GM12878 (cell line): Measurements from ENCODE around the gene HCN3. TPM values are rescaled to one million over a fixed set of nuclear protein-coding genes. Genes with fewer than 3 reads are reported as not detected.

Experiments used
- ATAC-seq: fragments of 200-7000 bp; cut with Tn5 transposase; 3 replicates; pipeline ENCODE4 v1.9.1; 2020; ENCODE audit warnings: mild to moderate bottlenecking, moderate library complexity
- Bru-seq: library from RNA; stranded (reverse); fragments of 400-500 nt; gene quantifications from one replicate; lab custom pipeline; 2021; lab: Mats Ljungman, UMichigan
- BruChase-seq, 2 experiments: library from RNA; stranded (reverse); fragments of 400-500 nt; gene quantifications; one replicate each; lab custom pipeline; 2021; lab: Mats Ljungman, UMichigan
- BruUV-seq: library from RNA; stranded (reverse); fragments of 400-500 nt; replicated peaks from 2 replicates; lab custom pipeline; 2021; lab: Mats Ljungman, UMichigan
- CTCF ChIA-PET: fragments of 300-600 bp; sonication (Branson Sonifier 250); formaldehyde crosslinking; extraction: SDS; loops from one replicate; lab custom pipeline; 2021; ENCODE audit warnings: inconsistent platforms; lab: Yijun Ruan, JAX
- POLR2A ChIA-PET: fragments of 350-600 bp; formaldehyde crosslinking; extraction: SDS; loops from one replicate; lab custom pipeline; 2021; ENCODE audit warnings: inconsistent platforms; lab: Charles Lee
- RAD21 ChIA-PET: fragments of 300-600 bp; sonication (Branson Sonifier 250); formaldehyde crosslinking; loops from one replicate; lab custom pipeline; 2023; ENCODE audit warnings: antibody characterized with exemption; ENCODE audit not compliant: unreplicated experiment; lab: Charles Lee
- SMC1A ChIA-PET: fragments of 300-600 bp; sonication (Branson Sonifier 250); formaldehyde crosslinking; loops from one replicate; lab custom pipeline; 2023; ENCODE audit not compliant: unreplicated experiment, uncharacterized antibody; lab: Charles Lee
- DNase-seq: peaks from one replicate; pipeline ENCODE4 v3.0.0-alpha.2; 2011; ENCODE audit warnings: low read depth, low spot score
- FAIRE-seq: peaks from 3 replicates; lab custom pipeline; 2011; peaks lifted over from hg19 to GRCh38; lab: Jason Lieb, UNC
- H2AFZ ChIP-seq: 2 replicates; pipeline ENCODE4 v1.6.0; 2011; ENCODE audit warnings: low read depth, low read length, control low read depth; ENCODE audit not compliant: control insufficient read depth
- H3K27ac ChIP-seq: 2 replicates; pipeline ENCODE4 v1.5.1; 2011; ENCODE audit warnings: control low read depth; ENCODE audit not compliant: control insufficient read depth, insufficient read depth
- H3K27me3 ChIP-seq, 2 experiments: replicated peaks in 1 of 2; 2 replicates each; pipeline versions ENCODE4 v1.6.0 to v1.6.1; 2011; ENCODE audit warnings: low read length in 1 of 2; ENCODE audit not compliant: control insufficient read depth in 2 of 2, insufficient read depth in 2 of 2
- H3K36me3 ChIP-seq, 2 experiments: 2 replicates each; pipeline ENCODE4 v1.5.1; 2011; ENCODE audit warnings: low read length in 1 of 2; ENCODE audit not compliant: control insufficient read depth in 2 of 2, insufficient read depth in 2 of 2
- H3K4me1 ChIP-seq: 2 replicates; pipeline ENCODE4 v1.6.1; 2011; ENCODE audit warnings: mild to moderate bottlenecking, low read length, moderate library complexity, mixed read lengths; ENCODE audit not compliant: control insufficient read depth, insufficient read depth
- H3K4me2 ChIP-seq: 2 replicates; pipeline ENCODE4 v1.6.0; 2011; ENCODE audit warnings: control low read depth; ENCODE audit not compliant: control insufficient read depth, insufficient read depth
- H3K4me3 ChIP-seq: fragments of 200-600 bp; sonication (generic); 2 replicates; pipeline ENCODE4 v1.5.1; 2016
- H3K79me2 ChIP-seq: 2 replicates; pipeline ENCODE4 v1.6.0; 2011; ENCODE audit warnings: low read length; ENCODE audit not compliant: control insufficient read depth, insufficient read depth
- H3K9ac ChIP-seq: 2 replicates; pipeline ENCODE4 v1.8.0; 2011; ENCODE audit warnings: low read length, control low read depth, mixed read lengths; ENCODE audit not compliant: control insufficient read depth, insufficient read depth
- H3K9me3 ChIP-seq: replicated peaks from 3 replicates; pipeline ENCODE4 v1.5.1; 2011; ENCODE audit warnings: mild to moderate bottlenecking, low read length; ENCODE audit not compliant: control insufficient read depth, insufficient read depth
- H4K20me1 ChIP-seq: 2 replicates; pipeline ENCODE4 v1.6.0; 2011; ENCODE audit not compliant: control insufficient read depth, insufficient read depth
- CREB1 ChIP-seq: IDR thresholded peaks from 2 replicates; pipeline ENCODE4 v1.6.1; 2012; ENCODE audit warnings: low read depth, mild to moderate bottlenecking, inconsistent platforms
- EGR1 ChIP-seq, 2 experiments: IDR thresholded peaks; 1 replicate in 1 of 2; 2 replicates in 1 of 2; pipeline ENCODE4 v1.6.1; 2011 to 2012; ENCODE audit warnings: low read depth in 2 of 2, low read length in 2 of 2, borderline replicate concordance in 1 of 2, mild to moderate bottlenecking in 1 of 2, moderate library complexity in 1 of 2
- EZH2 ChIP-seq: IDR thresholded peaks from 2 replicates; pipeline ENCODE4 v1.6.1; 2012; ENCODE audit warnings: low read depth, mild to moderate bottlenecking, control low read depth, inconsistent platforms, low read length, borderline replicate concordance; ENCODE audit not compliant: control insufficient read depth
- FOXM1 ChIP-seq: IDR thresholded peaks from 2 replicates; pipeline ENCODE4 v1.6.1; 2012; ENCODE audit warnings: low read depth, mild to moderate bottlenecking, inconsistent platforms, low read length, moderate library complexity
- HDAC6 ChIP-seq: fragments of 200-600 bp; sonication (generic); IDR thresholded peaks from one replicate; pipeline ENCODE4 v1.8.0; 2017; ENCODE audit warnings: antibody characterized with exemption; ENCODE audit not compliant: unreplicated experiment
- MXI1 ChIP-seq: fragments of 150-350 bp; IDR thresholded peaks from 2 replicates; pipeline ENCODE4 v1.6.1; 2011; ENCODE audit warnings: low read depth, mild to moderate bottlenecking, inconsistent platforms, low read length, improper control_type of control experiment
- RBBP5 ChIP-seq: fragments of 200-600 bp; sonication (generic); conservative IDR thresholded peaks from 2 replicates; pipeline ENCODE4 v1.6.1; 2016
- RFX5 ChIP-seq: IDR thresholded peaks from 2 replicates; pipeline ENCODE4 v1.6.1; 2011; ENCODE audit warnings: low read depth, low read length, improper control_type of control experiment
- ZNF622 ChIP-seq: fragments of 450-650 bp; IDR thresholded peaks from 2 replicates; pipeline ENCODE4 v1.6.1; 2017; ENCODE audit warnings: mild to moderate bottlenecking, inconsistent platforms
- WGBS: methylation state at CpG from one replicate; pipeline ENCODE4 v1.1.6; 2016; ENCODE audit warnings: low lambda C conversion rate; ENCODE audit not compliant: insufficient replicate concordance, insufficient coverage; ENCODE audit errors: missing lambda C conversion rate; 5-methylcytosine and 5-hydroxymethylcytosine counted together
- in situ Hi-C: fragments of 300-500 bp; cut with MboI; formaldehyde crosslinking; loops from 9 replicates; pipeline ENCODE4 v1.14.3; 2018; ENCODE audit warnings: mixed read lengths
- intact Hi-C: fragments of 100-400 bp; cut with micrococcal nuclease; formaldehyde crosslinking; loops from one replicate; pipeline ENCODE4 v1.14.2; 2022; ENCODE audit not compliant: unreplicated experiment
- long read RNA-seq, 2 experiments: library from polyadenylated mRNA; unstranded; transcript quantifications; one replicate each; pipeline ENCODE4 v2.0.0, GENCODE V29; 2019 to 2020
- polyA minus RNA-seq, 3 experiments: library from RNA; depleted of rRNA, polyadenylated mRNA; stranded (reverse); fragments of >200 nt; gene quantifications; 2 replicates each; pipeline ENCODE4 v1.2.3, GENCODE V29; 2011
- polyA plus RNA-seq, 11 experiments: library from polyadenylated mRNA; depleted of rRNA in 4 of 11; unstranded in 6 of 11; stranded (reverse) in 5 of 11; fragments of >200 nt; fragmentation: Nextera tagmentation in 4 of 11; fragmentation: Illumina TruSeq in 1 of 11; extraction: Ambion mirVana in 4 of 11; extraction: Trizol in 1 of 11; gene quantifications; 1 replicate in 1 of 11; 2 replicates in 10 of 11; pipeline versions ENCODE4 v1.2.1 to v1.2.3, GENCODE V29; 2011 to 2016; ENCODE audit warnings: inconsistent platforms in 2 of 11, missing spikeins in 2 of 11, low read depth in 1 of 11
- total RNA-seq, 4 experiments: library from RNA; depleted of rRNA in 3 of 4; stranded (reverse); fragments of >200 nt in 3 of 4; fragmentation: Illumina TruSeq in 1 of 4; extraction: Trizol in 1 of 4; gene quantifications; 2 replicates each; pipeline versions ENCODE4 v1.2.1 to v1.2.3, GENCODE V29; 2013 to 2021
- TF ChIP-seq, protein P1 (sequence below): fragments of 450-650 bp; IDR thresholded peaks from 2 replicates; pipeline ENCODE4 v1.6.1; 2017; ENCODE audit warnings: antibody characterized with exemption, mild to moderate bottlenecking, moderate library complexity
- TF ChIP-seq, protein P2 (sequence below): IDR thresholded peaks from 2 replicates; pipeline ENCODE4 v1.6.1; 2011; ENCODE audit warnings: low read depth, mild to moderate bottlenecking, low read length, moderate library complexity, borderline replicate concordance; ENCODE audit errors: extremely low read depth
- TF ChIP-seq, protein P3 (sequence below), 3 experiments: IDR thresholded peaks in 2 of 3; conservative IDR thresholded peaks in 1 of 3; 2 replicates each; pipeline ENCODE4 v1.5.1; 2011; ENCODE audit warnings: low read depth in 3 of 3, low read length in 3 of 3, mild to moderate bottlenecking in 3 of 3, control low read depth in 2 of 3, moderate library complexity in 2 of 3, inconsistent platforms in 1 of 3, mixed read lengths in 1 of 3; ENCODE audit not compliant: control insufficient read depth in 2 of 3, insufficient read depth in 1 of 3; ENCODE audit errors: extremely low read depth in 1 of 3

The HCN3 gene
- total RNA-seq (2013; cell fraction: nucleolus; rRNA removed): 2.0 and 3.4 TPM in 2 replicates
- total RNA-seq (2014; rRNA removed): 1.6 and 2.5 TPM in 2 replicates
- total RNA-seq (2014; rRNA removed; fragmentation: Illumina TruSeq; extraction: Trizol): 1.2 and 1.7 TPM in 2 replicates
- 2.5 and 2.8 TPM in 2 replicates for total RNA-seq (2021)
- 1.1 TPM for polyA plus RNA-seq (2011; ENCODE audit: low read depth)
- 1.6 and 2.5 TPM in 2 replicates for polyA plus RNA-seq (2011; rRNA removed)
- 2.6 and 3.6 TPM in 2 replicates for polyA plus RNA-seq (2011; cell fraction: cytosol; rRNA removed)
- 26.8 and 30.1 TPM in 2 replicates for polyA plus RNA-seq (2011; cell fraction: nucleus; rRNA removed)
- 1.8 and 1.9 TPM in 2 replicates for polyA plus RNA-seq (2012)
- polyA plus RNA-seq (2014; fragmentation: Illumina TruSeq; extraction: Trizol): 1.9 and 3.1 TPM in 2 replicates
- under 1 TPM; 0.08 to 0.31 TPM for polyA plus RNA-seq (2014; fragmentation: Nextera tagmentation; extraction: Ambion mirVana)
- 3.7 and 4.1 TPM in 2 replicates for polyA plus RNA-seq (2014; rRNA removed)
- 1 to 10 TPM; 1.7 to 1.8 TPM for polyA plus RNA-seq (2016; fragmentation: Nextera tagmentation; extraction: Ambion mirVana)
- polyA minus RNA-seq (2011; rRNA and poly(A)+ RNA removed): 1.4 and 1.6 TPM in 2 replicates
- 1.7 and 3.6 TPM in 2 replicates for polyA minus RNA-seq (2011; cell fraction: cytosol; rRNA and poly(A)+ RNA removed)
- polyA minus RNA-seq (2011; cell fraction: nucleus; rRNA and poly(A)+ RNA removed): 2.3 and 5.5 TPM in 2 replicates
- percentile 39 among the genes with signal in this experiment for Bru-seq, nascent RNA
- percentile 43 among the genes with signal in this experiment for BruChase-seq, experiment 1, labeled RNA remaining after a 6-hour chase
- BruChase-seq, experiment 2, labeled RNA remaining after a 2-hour chase: percentile 43 among the genes with signal in this experiment
- long read RNA-seq, experiment 1: 0 reads
- long read RNA-seq, experiment 2: 0 reads

DNA sequence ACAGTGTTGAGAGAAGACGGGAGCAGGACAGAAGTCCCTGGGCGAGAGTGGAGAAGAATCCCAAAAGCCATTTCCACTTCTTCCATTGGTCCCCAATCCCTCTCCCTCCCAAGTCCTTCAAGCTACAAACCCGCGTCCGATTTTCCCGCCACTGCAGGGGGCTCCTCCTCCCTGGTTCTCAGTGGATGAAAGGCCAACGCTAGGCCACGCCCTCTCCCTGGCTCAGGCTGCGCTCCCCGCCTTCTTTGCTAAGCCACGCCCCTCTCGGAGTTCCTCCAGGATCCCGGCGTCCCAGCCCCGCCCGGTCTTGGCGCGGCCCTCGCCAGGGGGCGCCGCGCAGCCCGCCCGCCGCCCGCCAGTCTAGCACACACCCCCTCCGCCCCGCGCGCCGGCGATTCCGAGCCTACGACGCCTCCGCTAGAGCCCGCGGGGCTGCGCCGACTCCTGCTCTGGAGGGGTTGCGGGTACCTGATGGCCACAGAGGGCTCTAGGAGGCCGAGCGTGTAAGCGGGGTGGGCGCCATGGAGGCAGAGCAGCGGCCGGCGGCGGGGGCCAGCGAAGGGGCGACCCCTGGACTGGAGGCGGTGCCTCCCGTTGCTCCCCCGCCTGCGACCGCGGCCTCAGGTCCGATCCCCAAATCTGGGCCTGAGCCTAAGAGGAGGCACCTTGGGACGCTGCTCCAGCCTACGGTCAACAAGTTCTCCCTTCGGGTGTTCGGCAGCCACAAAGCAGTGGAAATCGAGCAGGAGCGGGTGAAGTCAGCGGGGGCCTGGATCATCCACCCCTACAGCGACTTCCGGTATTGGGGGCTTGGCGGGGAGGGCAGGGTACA is at the start of gene HCN3:
Gene HCN3 (plus strand): TSS at position 394 of the 832 bp plus-strand sequence. CDS start 128 bp downstream, at position 522.
- peak within 1 kb of the TSS; percentile 58; the same call in 1 of the 2 replicates for H3K9ac ChIP-seq
- no peaks in the 10 kb centered on the region for H4K20me1 ChIP-seq
- H3K36me3 ChIP-seq: no peaks in the 10 kb centered on the region
- BruUV-seq: no TSS peak
- ChIA-PET CTCF (interaction anchor here (0.7 to 8.6 kb wide), 10 partner anchors 11 to 335 kb away, joined by 3 to 80 read pairs (median 4); no protein-coding TSS in a partner anchor), SMC1A (interaction anchor here (1.2 to 2.4 kb wide), 3 partner anchors 25 to 71 kb away, joined by 3 to 12 read pairs (median 4); no protein-coding TSS in a partner anchor), POLR2A (interaction anchor here (0.5 to 2.4 kb wide), 8 partner anchors 11 to 84 kb away, joined by 3 to 9 read pairs (median 4); partner anchors contain the start of gene FDPS), RAD21 (interaction anchor here (0.5 to 2.2 kb wide), 8 partner anchors 26 to 371 kb away, joined by 3 to 13 read pairs (median 4); partner anchors contain the start of gene RUSC1)
- peaks cover 14% of the 10 kb centered on the region for H3K79me2 ChIP-seq
- peak within 1 kb of the TSS; percentile 81 for H2AFZ ChIP-seq
- peak within 1 kb of the TSS; percentile 82 for H3K4me3 ChIP-seq
- peak within 1 kb of the TSS; percentile 99 for H3K4me2 ChIP-seq
- DNase-seq (peak; percentile 79), ATAC-seq (peak; percentile 78), FAIRE-seq (peak; percentile 92)
- peaks cover 13% of the 10 kb centered on the region for H3K4me1 ChIP-seq
- 5% methylated on average over 54 of the region's 68 CpGs for WGBS
- intact Hi-C loops: loop anchor here (1.0 kb wide), 1 partner anchor 46 kb away; no protein-coding TSS in a partner anchor
- no peaks in the 10 kb centered on the region for H3K27me3 ChIP-seq
- no peak within 1 kb of the TSS for H3K27ac ChIP-seq
- H3K9me3 ChIP-seq: no peaks in the 10 kb centered on the region
- in situ Hi-C loops: no loop called here
- TF ChIP-seq ZNF622 (no peak), EGR1 (IDR thresholded peaks at IDR 0.05; ENCODE audit: borderline replicate concordance in 1 of 2, low read depth in 2 of 2, low read length in 2 of 2) (peak in 1 of 2 experiments; percentile 57; a peak in 1 of 3 replicates), CREB1 (no peak), FOXM1 (no peak), HDAC6 (no peak), RBBP5 (no peak), MXI1 (peak; percentile 69; the same call in 1 of the 2 replicates), EZH2 (no peak), RFX5 (no peak)
- TF ChIP-seq, protein P1, sequence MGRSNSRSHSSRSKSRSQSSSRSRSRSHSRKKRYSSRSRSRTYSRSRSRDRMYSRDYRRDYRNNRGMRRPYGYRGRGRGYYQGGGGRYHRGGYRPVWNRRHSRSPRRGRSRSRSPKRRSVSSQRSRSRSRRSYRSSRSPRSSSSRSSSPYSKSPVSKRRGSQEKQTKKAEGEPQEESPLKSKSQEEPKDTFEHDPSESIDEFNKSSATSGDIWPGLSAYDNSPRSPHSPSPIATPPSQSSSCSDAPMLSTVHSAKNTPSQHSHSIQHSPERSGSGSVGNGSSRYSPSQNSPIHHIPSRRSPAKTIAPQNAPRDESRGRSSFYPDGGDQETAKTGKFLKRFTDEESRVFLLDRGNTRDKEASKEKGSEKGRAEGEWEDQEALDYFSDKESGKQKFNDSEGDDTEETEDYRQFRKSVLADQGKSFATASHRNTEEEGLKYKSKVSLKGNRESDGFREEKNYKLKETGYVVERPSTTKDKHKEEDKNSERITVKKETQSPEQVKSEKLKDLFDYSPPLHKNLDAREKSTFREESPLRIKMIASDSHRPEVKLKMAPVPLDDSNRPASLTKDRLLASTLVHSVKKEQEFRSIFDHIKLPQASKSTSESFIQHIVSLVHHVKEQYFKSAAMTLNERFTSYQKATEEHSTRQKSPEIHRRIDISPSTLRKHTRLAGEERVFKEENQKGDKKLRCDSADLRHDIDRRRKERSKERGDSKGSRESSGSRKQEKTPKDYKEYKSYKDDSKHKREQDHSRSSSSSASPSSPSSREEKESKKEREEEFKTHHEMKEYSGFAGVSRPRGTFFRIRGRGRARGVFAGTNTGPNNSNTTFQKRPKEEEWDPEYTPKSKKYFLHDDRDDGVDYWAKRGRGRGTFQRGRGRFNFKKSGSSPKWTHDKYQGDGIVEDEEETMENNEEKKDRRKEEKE: no peak
- TF ChIP-seq, protein P2, sequence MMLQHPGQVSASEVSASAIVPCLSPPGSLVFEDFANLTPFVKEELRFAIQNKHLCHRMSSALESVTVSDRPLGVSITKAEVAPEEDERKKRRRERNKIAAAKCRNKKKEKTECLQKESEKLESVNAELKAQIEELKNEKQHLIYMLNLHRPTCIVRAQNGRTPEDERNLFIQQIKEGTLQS: no peak
- TF ChIP-seq, protein P3, sequence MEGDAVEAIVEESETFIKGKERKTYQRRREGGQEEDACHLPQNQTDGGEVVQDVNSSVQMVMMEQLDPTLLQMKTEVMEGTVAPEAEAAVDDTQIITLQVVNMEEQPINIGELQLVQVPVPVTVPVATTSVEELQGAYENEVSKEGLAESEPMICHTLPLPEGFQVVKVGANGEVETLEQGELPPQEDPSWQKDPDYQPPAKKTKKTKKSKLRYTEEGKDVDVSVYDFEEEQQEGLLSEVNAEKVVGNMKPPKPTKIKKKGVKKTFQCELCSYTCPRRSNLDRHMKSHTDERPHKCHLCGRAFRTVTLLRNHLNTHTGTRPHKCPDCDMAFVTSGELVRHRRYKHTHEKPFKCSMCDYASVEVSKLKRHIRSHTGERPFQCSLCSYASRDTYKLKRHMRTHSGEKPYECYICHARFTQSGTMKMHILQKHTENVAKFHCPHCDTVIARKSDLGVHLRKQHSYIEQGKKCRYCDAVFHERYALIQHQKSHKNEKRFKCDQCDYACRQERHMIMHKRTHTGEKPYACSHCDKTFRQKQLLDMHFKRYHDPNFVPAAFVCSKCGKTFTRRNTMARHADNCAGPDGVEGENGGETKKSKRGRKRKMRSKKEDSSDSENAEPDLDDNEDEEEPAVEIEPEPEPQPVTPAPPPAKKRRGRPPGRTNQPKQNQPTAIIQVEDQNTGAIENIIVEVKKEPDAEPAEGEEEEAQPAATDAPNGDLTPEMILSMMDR (IDR thresholded peaks at IDR 0.05 in 2 of 3, conservative IDR thresholded peaks at IDR 0.05 in 1 of 3; ENCODE audit: control insufficient read depth in 2 of 3, extremely low read depth in 1 of 3, insufficient read depth in 1 of 3, low read depth in 3 of 3, low read length in 3 of 3): peak; percentile 46 to 72 (median 54); a peak in 5 of 6 replicates
